NT2/D1 (cell line): ENCODE data around the gene MPP7.

Experiments used
- DNase-seq: peaks from one replicate; pipeline ENCODE4 v3.0.0-alpha.2; 2011; ENCODE audit warnings: low read depth, low spot score
- H3K27me3 ChIP-seq: 2 replicates; pipeline ENCODE4 v1.6.0; 2011; ENCODE audit warnings: mild to moderate bottlenecking; ENCODE audit not compliant: insufficient read length, insufficient read depth
- H3K36me3 ChIP-seq: 2 replicates; pipeline ENCODE4 v1.6.1; 2011; ENCODE audit warnings: mild to moderate bottlenecking, low read length, mixed read lengths; ENCODE audit not compliant: insufficient read depth, insufficient read length
- H3K4me1 ChIP-seq: 2 replicates; pipeline ENCODE4 v1.5.1; 2011; ENCODE audit not compliant: insufficient read depth, insufficient read length
- H3K4me3 ChIP-seq: 2 replicates; pipeline ENCODE4 v1.5.1; 2011; ENCODE audit warnings: low read depth; ENCODE audit not compliant: insufficient read length
- H3K9ac ChIP-seq: 2 replicates; pipeline ENCODE4 v1.6.0; 2011; ENCODE audit warnings: low read depth; ENCODE audit not compliant: insufficient read length
- H3K9me3 ChIP-seq: 2 replicates; pipeline ENCODE4 v1.5.1; 2011; ENCODE audit warnings: mild to moderate bottlenecking, low read length; ENCODE audit not compliant: insufficient read depth
- SUZ12 ChIP-seq: IDR thresholded peaks from 2 replicates; pipeline ENCODE4 v1.6.1; 2011; ENCODE audit not compliant: insufficient read length, insufficient read depth; ENCODE audit errors: extremely low read depth
- YY1 ChIP-seq: IDR thresholded peaks from 2 replicates; pipeline ENCODE4 v1.6.1; 2011; ENCODE audit not compliant: insufficient read length, insufficient read depth
- ZNF274 ChIP-seq: IDR thresholded peaks from 2 replicates; pipeline ENCODE4 v1.6.1; 2011; ENCODE audit warnings: mild to moderate bottlenecking, low read depth, low read length

Gene MPP7

GRCh38 chr10:28254290-28254985 is 48.4 kb downstream of the MPP7 start:
- TF ChIP-seq SUZ12 (no peak), ZNF274 (no peak), YY1 (no peak)

GRCh38 chr10:28253169-28253785 is 49.6 kb downstream of the MPP7 start:
- Histone ChIP-seq H3K36me3 (no peaks in the 10 kb centered on the region), H3K27me3 (no peaks in the 10 kb centered on the region), H3K4me1 (no peaks in the 10 kb centered on the region), H3K4me3 (no peak overlapping the region), H3K9me3 (no peaks in the 10 kb centered on the region), H3K9ac (no peak overlapping the region)
- no peak for TF ChIP-seq SUZ12
- DNase-seq = no peak

More at GRCh38 chr10:28254290-28254985, 48.4 kb downstream of the MPP7 start:
- Histone ChIP-seq H3K4me1 (no peaks in the 10 kb centered on the region), H3K9me3 (no peaks in the 10 kb centered on the region), H3K36me3 (no peaks in the 10 kb centered on the region), H3K9ac (no peak overlapping the region), H3K27me3 (no peaks in the 10 kb centered on the region), H3K4me3 (no peak overlapping the region)
- no peak for DNase-seq
